22Rv1 (cell line): ENCODE measurements around the gene REG4.

ENCODE experiments used
- CTCF ChIP-seq: fragments of 450-650 bp; IDR thresholded peaks from 2 replicates; pipeline ENCODE4 v1.5.1; 2017; ENCODE audit warnings: mild to moderate bottlenecking
- ZFX ChIP-seq: fragments of 450-650 bp; IDR thresholded peaks from 2 replicates; pipeline ENCODE4 v1.6.1; 2017; ENCODE audit warnings: antibody characterized with exemption, borderline replicate concordance

GRCh38 chr1:119811985-119812557, 811 bp upstream of the REG4 start:
- no peak for TF ChIP-seq ZFX
- TF ChIP-seq CTCF = no peak
